Esophagus squamous epithelium (tissue), 5 donors: ENCODE measurements around the gene OR9A4. TPM values are rescaled to one million over a fixed set of nuclear protein-coding genes. Genes with fewer than 3 reads are reported as not detected.

ENCODE experiments used
- DNase-seq: peaks from one replicate; lab custom pipeline; 2025; lab: John Stamatoyannopoulos, UW
- H3K27ac ChIP-seq, 4 donors: fragments of 200-600 bp; sonication (generic); one replicate each; pipeline ENCODE4 v1.5.1; 2016 to 2019; ENCODE audit warnings: mild to moderate bottlenecking in 1 of 4
- H3K27me3 ChIP-seq, 4 donors: fragments of 200-600 bp; sonication (generic); 1 replicate in 3 of 4; 2 replicates in 1 of 4; pipeline versions ENCODE4 v1.5.1 to v1.6.0; 2017 to 2021; ENCODE audit warnings: antibody characterized with exemption in 1 of 4
- H3K36me3 ChIP-seq, 3 donors: fragments of 200-600 bp; sonication (generic); one replicate each; pipeline ENCODE4 v1.5.1; 2016 to 2019
- H3K4me1 ChIP-seq, 3 donors: fragments of 200-600 bp; sonication (generic); one replicate each; pipeline ENCODE4 v1.5.1; 2017 to 2019
- H3K4me3 ChIP-seq, 4 donors: fragments of 200-600 bp; sonication (generic); 1 replicate in 3 of 4; 2 replicates in 1 of 4; pipeline ENCODE4 v1.5.1; 2016 to 2019; ENCODE audit warnings: mild to moderate bottlenecking in 2 of 4, moderate library complexity in 1 of 4
- H3K9me3 ChIP-seq, 3 donors: fragments of 200-600 bp; sonication (generic); one replicate each; pipeline ENCODE4 v1.5.1; 2016 to 2019
- CTCF ChIP-seq, 6 experiments: fragments of 450-650 bp in 4 of 6; fragments of 200-600 bp in 2 of 6; sonication (generic) in 2 of 6; IDR thresholded peaks; one replicate each; pipeline ENCODE4 v1.5.1; 2016 to 2019; ENCODE audit warnings: antibody characterized with exemption in 6 of 6, mild to moderate bottlenecking in 4 of 6, moderate library complexity in 4 of 6
- POLR2A ChIP-seq, 4 donors: fragments of 450-650 bp; IDR thresholded peaks; one replicate each; pipeline ENCODE4 v1.6.1; 2017; ENCODE audit warnings: antibody characterized with exemption in 4 of 4, mild to moderate bottlenecking in 4 of 4, moderate library complexity in 3 of 4
- WGBS, 2 donors: methylation state at CpG; one replicate each; pipeline ENCODE4 v1.1.5; 2018; 5-methylcytosine and 5-hydroxymethylcytosine counted together
- intact Hi-C: fragments of 100-400 bp; cut with DNase I; formaldehyde crosslinking; loops from one replicate; pipeline ENCODE4 v1.15.0; 2022
- total RNA-seq, 4 donors: library from RNA; depleted of rRNA; stranded (reverse); fragments of >200 nt; gene quantifications; one replicate each; pipeline ENCODE4 v1.1.0, GENCODE V29; 2016
- donor health status: DM: yes; HTN: yes; CAD: no.

Gene OR9A4
- total RNA-seq, 4 donors from 2014 or later, result not detected

DNA sequence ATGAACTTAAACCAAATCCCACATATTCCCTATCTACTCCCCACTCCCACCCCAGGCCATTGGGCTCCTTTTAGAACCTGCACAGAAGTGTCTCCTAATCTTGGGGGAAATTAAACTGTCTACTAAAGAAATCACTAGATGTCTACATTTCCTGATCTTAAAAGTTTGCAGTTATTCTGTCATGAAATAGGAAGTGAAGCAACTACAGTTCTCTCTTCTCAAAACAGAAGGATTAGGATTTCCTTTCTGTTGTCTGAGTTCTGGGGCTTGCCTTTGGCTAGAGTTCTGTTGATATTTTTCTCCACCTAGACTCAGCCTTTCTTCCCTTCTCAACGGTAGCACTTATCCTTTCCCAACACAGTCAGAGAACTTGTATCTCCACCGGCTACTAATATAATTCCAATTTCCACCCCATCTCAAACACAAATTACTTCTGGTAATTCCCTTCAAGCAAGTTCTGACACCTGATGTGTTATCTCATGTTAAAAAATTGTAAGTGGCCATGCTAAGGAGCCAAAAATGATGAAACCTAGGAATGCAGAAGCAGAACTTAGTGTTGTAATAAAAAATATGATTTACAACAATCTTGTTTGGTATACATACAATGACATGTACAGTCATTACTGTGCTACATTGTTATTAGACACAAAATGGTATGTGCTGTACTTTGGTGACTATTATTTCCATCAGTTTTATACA lies 12.1 kb downstream of the OR9A4 start:
- DNase-seq, result no peak
- Histone ChIP-seq H3K4me1 (no peaks in the 10 kb centered on the region), H3K9me3 (no peaks in the 10 kb centered on the region), H3K27me3 (no peaks in the 10 kb centered on the region), H3K4me3 (no peak overlapping the region), H3K27ac (no peak overlapping the region), H3K36me3 (no peaks in the 10 kb centered on the region)
- TF ChIP-seq POLR2A (IDR thresholded peaks at IDR 0.05), result no peak
- no peak for TF ChIP-seq CTCF (IDR thresholded peaks at IDR 0.05)
- 71 to 82% methylated on average over 2 of the region's 2 CpGs for WGBS, 2 donors
- intact Hi-C loops, result no loop called here

- Histone ChIP-seq H3K9me3 (no peaks in the 10 kb centered on the region), H3K27ac (no peak overlapping the region), H3K36me3 (no peaks in the 10 kb centered on the region), H3K4me3 (no peak overlapping the region), H3K27me3 (no peaks in the 10 kb centered on the region), H3K4me1 (no peaks in the 10 kb centered on the region)
- TF ChIP-seq CTCF (IDR thresholded peaks at IDR 0.05) (no peak), POLR2A (IDR thresholded peaks at IDR 0.05) (no peak)
- 80 to 82% methylated on average over 3 of the region's 3 CpGs for WGBS, 2 donors
- intact Hi-C loops, result no loop called here
- DNase-seq, result no peak
Measured at GRCh38 chr7:141928845-141929195, 12.6 kb downstream of the OR9A4 start.

DNA sequence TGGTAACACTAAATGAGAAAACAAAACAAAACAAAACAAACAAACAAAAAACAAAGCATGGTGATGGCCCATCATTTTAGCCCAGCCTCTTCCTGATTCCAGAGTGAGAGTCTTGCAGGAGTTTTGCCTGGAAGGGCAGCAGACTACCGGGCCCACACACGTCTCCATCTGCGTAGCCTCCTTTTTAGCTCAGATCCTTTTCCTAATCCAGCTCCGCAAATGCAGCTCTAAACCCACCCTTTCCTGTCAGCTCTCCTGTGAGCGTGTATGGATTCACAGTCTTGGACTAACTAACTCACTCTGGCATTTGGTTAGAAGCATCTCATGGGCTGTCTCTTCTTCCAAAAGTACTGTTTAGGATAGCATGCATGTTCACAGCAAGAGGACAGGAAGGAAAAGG lies 14.0 kb downstream of the OR9A4 start:
- Histone ChIP-seq H3K4me3 (no peak overlapping the region), H3K27me3 (no peaks in the 10 kb centered on the region), H3K27ac (no peak overlapping the region), H3K36me3 (no peaks in the 10 kb centered on the region), H3K9me3 (no peaks in the 10 kb centered on the region), H3K4me1 (no peaks in the 10 kb centered on the region)
- TF ChIP-seq POLR2A (IDR thresholded peaks at IDR 0.05) (no peak), CTCF (IDR thresholded peaks at IDR 0.05) (no peak)
- 72 to 77% methylated on average over 5 of the region's 5 CpGs for WGBS, 2 donors
- no peak for DNase-seq
- intact Hi-C loops, result no loop called here

GRCh38 chr7:141941075-141941474 lies 24.9 kb downstream of the OR9A4 start:
- no peaks in the 10 kb centered on the region for H3K4me1 ChIP-seq
- TF ChIP-seq CTCF (IDR thresholded peaks at IDR 0.05) (no peak), POLR2A (IDR thresholded peaks at IDR 0.05) (no peak)
- no peak overlapping the region for H3K4me3 ChIP-seq
- DNase-seq, result no peak
- H3K36me3 ChIP-seq, result no peaks in the 10 kb centered on the region
- H3K27ac ChIP-seq, result no peak overlapping the region
- WGBS, 2 donors, result 76 to 87% methylated on average over 3 of the region's 3 CpGs
- peaks cover 0 to 25% (median 0%) of the 10 kb centered on the region in 3 donors for H3K9me3 ChIP-seq
- intact Hi-C loops, result no loop called here
- no peaks in the 10 kb centered on the region for H3K27me3 ChIP-seq

DNA sequence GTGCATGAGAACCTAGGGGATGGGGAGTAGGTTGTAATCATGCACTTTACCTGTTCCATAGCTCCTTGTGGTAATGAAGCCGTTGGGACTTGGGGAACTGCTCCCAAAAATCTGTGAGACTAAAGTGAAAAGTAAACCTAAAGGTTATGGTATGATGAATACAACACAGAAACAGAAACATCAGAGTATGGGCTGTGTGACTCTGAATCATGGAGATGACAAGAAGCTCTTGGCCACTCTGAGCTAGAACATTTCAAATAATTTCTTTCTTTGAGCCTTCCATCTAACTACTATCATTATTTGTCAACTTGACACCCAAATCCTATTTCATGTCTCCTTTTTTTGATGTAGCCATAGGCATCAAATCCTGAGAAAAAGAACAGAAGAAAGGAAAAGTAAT lies 27.6 kb downstream of the OR9A4 start:
- TF ChIP-seq POLR2A (IDR thresholded peaks at IDR 0.05), result no peak
- TF ChIP-seq CTCF (IDR thresholded peaks at IDR 0.05), result no peak
- no peak for DNase-seq
- H3K4me1 ChIP-seq, result no peaks in the 10 kb centered on the region
- no peaks in the 10 kb centered on the region for H3K27me3 ChIP-seq
- H3K9me3 ChIP-seq, result peaks cover 0 to 17% (median 0%) of the 10 kb centered on the region in 3 donors
- 39% methylated on average over 1 of the region's 1 CpG for WGBS, 2 donors
- no peak overlapping the region for H3K4me3 ChIP-seq
- H3K36me3 ChIP-seq, result no peaks in the 10 kb centered on the region
- intact Hi-C loops, result no loop called here
- no peak overlapping the region for H3K27ac ChIP-seq
